NCI-H2196 treated with DMSO at 0.1 percent for 48 hours (cell line): ENCODE measurements around the gene RECQL5.
"Not testable (repeated sequence)": the region's sequence is repeated elsewhere in the genome, so short reads cannot be mapped to it uniquely, and the experiment has no call there.

Experiments used
- DNase-seq: peaks from one replicate; lab custom pipeline; 2025; ENCODE audit not compliant: unreplicated experiment; lab: John Stamatoyannopoulos, UW

RECQL5 gene

GRCh38 chr17:75649687-75650086 is 17.3 kb downstream of the RECQL5 start:
- no peak for DNase-seq

DNA sequence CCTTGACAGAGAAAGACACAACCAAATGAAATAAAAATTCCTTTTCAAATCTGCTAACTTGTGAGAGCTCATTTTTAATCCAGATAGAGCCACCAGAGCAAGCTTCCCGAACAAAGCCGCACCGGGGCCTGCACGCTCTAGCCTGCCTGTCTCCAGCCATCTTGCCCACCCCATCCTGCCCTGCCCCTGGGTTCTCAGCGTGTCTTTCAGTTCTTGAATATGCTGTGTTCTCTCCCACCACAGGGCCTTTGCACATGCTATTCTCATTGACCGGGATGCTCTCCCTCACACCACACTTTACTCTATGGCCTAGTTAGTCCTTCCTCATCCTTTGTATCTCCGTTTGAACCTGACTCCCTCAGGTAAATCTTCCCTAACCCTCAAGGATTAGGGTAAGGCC is 19.0 kb downstream of the RECQL5 start:
- DNase-seq = no peak

DNA sequence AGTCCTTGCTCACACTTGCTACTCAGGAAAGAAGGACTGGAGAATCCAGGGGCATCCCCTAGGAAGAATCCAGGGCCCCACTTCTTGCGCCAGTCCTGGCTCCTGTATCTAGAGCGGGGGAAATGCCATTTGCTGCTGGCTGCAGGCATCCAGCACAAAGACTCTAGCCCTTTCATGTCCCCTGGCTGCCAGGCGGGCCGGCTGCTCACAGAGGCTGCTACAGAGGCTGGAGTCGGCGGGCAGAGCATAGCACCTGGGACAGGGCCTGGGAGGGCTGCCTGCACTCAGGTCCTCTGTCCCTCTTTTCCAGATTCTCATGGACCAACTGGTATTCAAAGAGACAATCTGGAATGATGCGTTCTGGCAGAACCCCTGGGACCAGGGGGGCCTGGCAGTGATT is 19.9 kb downstream of the RECQL5 start:
- no peak for DNase-seq

DNA sequence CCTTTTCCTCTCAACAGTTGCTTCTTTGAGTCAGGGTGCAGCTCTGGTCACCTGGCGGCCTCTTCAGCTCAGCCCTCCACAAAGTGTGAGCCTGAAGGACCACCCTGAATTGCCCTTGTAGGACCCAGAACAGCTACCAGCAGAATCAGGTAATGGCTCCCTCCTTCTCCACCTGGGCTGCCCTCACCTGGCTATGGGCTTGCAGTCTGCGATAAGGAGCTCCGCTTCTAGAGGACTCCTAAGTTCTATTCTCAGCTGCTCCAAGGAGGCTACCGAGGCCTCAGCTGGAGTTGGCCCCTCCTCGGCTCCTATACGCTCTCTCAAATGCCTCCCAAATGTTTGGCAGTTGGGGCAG is 20.3 kb downstream of the RECQL5 start:
- no peak for DNase-seq

- no peak for DNase-seq
Measured at GRCh38 chr17:75645889-75646637, 20.9 kb downstream of the RECQL5 start.

- DNase-seq = no peak
Measured at GRCh38 chr17:75645501-75645888, 21.5 kb downstream of the RECQL5 start.

DNA sequence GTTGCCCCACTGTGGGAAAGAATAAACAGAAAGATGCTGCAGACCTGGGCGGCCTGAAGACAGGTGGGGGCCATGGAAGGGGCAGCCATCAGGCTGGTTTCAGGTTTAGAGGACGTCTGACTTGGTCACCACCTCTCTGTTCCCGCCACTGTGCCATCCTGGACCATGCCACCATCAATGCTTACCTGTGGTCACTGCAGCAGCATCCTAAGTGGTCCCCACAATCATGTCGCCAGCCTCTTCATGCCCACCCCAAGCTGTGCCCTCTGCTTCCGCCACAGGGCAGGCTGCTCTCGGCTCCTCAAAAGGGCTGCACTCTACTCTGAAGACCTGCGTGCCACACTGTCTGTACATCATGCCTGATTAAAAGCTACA is 23.3 kb downstream of the RECQL5 start:
- DNase-seq = no peak

- no peak for DNase-seq
Measured at GRCh38 chr17:75642784-75643642, 23.9 kb downstream of the RECQL5 start.

- DNase-seq = no peak
Measured at GRCh38 chr17:75642182-75642783, 24.7 kb downstream of the RECQL5 start.

DNA sequence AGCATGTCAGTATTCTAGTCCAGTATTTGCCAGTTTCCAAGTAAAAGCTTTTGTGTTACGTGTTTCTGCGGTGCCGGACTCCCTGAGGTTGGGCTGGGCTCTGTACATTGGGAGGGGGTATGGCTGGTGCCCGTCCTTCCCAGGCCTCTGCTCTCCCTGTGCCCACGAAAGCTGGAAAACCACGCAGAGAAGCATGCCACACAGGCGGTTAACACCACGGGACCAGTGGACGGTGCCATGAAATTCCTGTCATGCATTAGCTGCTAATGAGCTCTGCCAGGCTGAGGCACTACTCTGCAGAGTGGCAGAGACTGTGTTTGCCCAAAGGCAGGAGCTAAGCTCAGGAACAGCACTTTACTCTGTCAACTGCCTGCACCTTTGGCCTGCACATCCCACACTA is 25.6 kb downstream of the RECQL5 start:
- no peak for DNase-seq

DNA sequence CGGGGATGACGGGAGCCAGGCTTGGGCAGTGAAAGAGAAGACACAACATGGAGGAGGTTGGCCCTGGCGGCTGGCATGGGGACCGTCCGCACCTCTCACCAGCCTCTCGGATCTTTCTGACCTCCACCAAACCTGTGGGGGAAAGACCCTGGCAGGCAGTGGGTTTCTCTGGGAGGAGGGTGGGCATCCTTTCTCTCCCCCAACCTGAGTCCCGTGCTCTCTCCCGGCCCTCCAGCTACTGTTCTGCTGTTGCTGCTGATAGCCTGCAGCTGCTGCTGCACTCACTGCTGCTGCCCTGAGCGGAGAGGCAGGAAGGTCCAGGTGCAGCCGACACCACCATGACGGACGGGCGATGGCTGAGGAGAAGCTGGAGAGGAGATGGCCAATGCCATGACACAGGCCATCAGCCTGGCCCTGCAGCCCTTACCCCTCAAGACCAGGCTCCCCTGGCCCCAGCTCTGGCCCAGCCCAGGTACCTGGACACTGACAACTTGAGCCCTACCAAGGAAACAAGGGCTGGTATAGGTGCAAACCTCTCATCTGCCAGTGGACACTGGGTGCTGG is 26.3 kb downstream of the RECQL5 start:
- no peak for DNase-seq

DNA sequence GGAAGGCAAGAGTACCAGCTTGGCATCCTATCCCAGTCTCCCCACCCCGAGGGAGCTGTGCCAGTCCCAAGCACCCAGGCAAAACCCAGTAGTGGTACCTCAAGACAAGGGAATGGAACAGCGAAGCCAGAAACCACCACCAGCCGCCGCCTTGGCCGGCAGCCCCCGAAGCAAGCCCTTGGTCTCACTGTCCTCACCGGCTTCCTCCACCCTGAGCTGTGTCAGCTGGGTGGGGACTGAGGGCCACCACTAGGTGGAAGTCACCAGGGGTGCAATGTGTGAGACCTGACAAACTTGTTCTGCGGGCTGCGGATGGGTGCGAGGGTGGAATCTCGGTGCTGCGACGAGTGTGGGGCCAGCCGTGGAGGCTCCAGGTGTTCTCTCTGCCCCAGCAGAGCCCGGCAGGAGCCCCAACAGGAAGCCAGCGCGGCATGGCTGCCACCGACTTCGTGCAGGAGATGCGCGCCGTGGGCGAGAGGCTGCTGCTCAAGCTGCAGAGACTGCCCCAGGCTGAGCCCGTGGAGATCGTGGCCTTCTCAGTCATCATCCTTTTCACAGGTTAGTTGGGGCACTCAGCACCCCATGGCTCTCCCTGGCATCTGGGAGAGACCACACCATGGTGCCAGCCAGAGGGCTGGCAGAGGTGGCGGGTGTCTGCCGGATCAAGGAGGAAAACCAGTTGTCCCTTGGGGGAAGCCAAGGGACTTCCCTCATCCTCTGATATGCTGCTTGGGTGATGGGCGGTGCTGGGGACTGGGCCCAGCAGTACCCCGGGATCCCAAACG is 27.0 kb downstream of the RECQL5 start:
- no peak for DNase-seq

GRCh38 chr17:75639327-75639726 is 27.6 kb downstream of the RECQL5 start:
- no peak for DNase-seq

GRCh38 chr17:75638893-75639292 is 28.1 kb downstream of the RECQL5 start:
- DNase-seq = no peak

GRCh38 chr17:75638039-75638438 is 28.9 kb downstream of the RECQL5 start:
- DNase-seq = not testable (repeated sequence)

DNA sequence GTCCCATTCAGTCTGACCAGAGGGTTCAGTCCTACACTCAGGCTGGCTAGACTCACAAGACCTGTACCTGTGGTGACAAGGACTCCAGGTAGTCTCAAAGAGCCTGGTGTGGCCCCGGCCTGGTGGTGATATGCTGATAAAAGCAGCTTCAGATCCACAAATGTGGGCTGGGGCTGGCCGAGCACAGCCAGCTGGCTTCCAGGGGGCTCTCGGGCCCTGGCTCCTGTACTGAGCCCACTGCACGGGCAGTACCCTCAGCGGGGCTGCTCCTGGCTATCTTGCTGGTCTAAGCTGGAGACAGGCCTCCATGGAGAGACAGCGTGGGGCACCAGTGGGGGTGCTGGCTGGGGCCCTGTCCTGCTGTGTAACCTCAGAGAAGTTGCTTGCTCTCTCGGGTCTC is 29.4 kb downstream of the RECQL5 start:
- DNase-seq = no peak

- DNase-seq = no peak
Measured at GRCh38 chr17:75637143-75637538, 29.8 kb downstream of the RECQL5 start.

- DNase-seq = no peak
Measured at GRCh38 chr17:75636381-75637142, 30.4 kb downstream of the RECQL5 start.

- no peak for DNase-seq
Measured at GRCh38 chr17:75635610-75636202, 31.2 kb downstream of the RECQL5 start.
